Measurements from ENCODE around the gene UBE3D.

Gene UBE3D

GRCh38 chr6:82959385-82959941 lies 106.2 kb downstream of the UBE3D start:
- H3K36me3 ChIP-seq (ENCODE audit: control insufficient read depth in 2 of 2, insufficient read depth in 1 of 2, low read length in 2 of 2) = peaks cover 0 to 16% of the 10 kb centered on the region in 2 experiments; a peak in 1 of 3 replicates
- H3K4me1 ChIP-seq (ENCODE audit: control insufficient read depth, insufficient read depth, low read length) = no peaks in the 10 kb centered on the region
- CTCF ChIA-PET = interaction anchor here (1.0 to 1.1 kb wide), 2 partner anchors 96 to 98 kb away, joined by 4 to 6 read pairs; no protein-coding TSS in a partner anchor
- POLR2A ChIA-PET = no interaction called here
- no peak overlapping the region for H3K4me3 ChIP-seq (ENCODE audit: low read depth, low read length)
- no peaks in the 10 kb centered on the region for H3K9me3 ChIP-seq (ENCODE audit: control insufficient read depth, insufficient read depth, low read depth, low read length)
- no peak for TF ChIP-seq ZNF169 (tag by site-specific recombination; IDR thresholded peaks at IDR 0.05)
- TF ChIP-seq IKZF3 (tag by site-specific recombination; IDR thresholded peaks at IDR 0.05) = no peak
- no peak for TF ChIP-seq ZNF585B (tag by site-specific recombination; IDR thresholded peaks at IDR 0.05)
- TF ChIP-seq ZNF350 (tag by site-specific recombination; IDR thresholded peaks at IDR 0.05) = no peak
- TF ChIP-seq, protein P1, sequence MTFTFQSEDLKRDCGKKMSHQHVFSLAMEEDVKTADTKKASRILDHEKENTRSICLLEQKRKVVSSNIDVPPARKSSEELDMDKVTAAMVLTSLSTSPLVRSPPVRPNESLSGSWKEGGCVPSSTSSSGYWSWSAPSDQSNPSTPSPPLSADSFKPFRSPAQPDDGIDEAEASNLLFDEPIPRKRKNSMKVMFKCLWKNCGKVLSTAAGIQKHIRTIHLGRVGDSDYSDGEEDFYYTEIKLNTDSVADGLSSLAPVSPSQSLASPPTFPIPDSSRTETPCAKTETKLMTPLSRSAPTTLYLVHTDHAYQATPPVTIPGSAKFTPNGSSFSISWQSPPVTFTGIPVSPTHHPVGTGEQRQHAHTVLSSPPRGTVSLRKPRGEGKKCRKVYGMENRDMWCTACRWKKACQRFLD (tag by site-specific recombination; IDR thresholded peaks at IDR 0.05) = no peak
- no peak overlapping the region for H3K27ac ChIP-seq (ENCODE audit: extremely low read depth, low read depth, low read length)

GRCh38 chr6:82958551-82958950 lies 107.1 kb downstream of the UBE3D start:
- no peaks in the 10 kb centered on the region for H3K4me1 ChIP-seq (ENCODE audit: control insufficient read depth, insufficient read depth, low read length)
- ChIA-PET POLR2A (no interaction called here), CTCF (no interaction called here)
- TF ChIP-seq ZFP41 (tag by site-specific recombination; IDR thresholded peaks at IDR 0.05; ENCODE audit: borderline replicate concordance) (no peak), ZNF223 (tag by site-specific recombination; IDR thresholded peaks at IDR 0.05) (no peak), ZNF561 (tag by site-specific recombination; IDR thresholded peaks at IDR 0.05; ENCODE audit: borderline replicate concordance) (no peak), ZNF354C (tag by site-specific recombination; IDR thresholded peaks at IDR 0.05; ENCODE audit: borderline replicate concordance, low read depth) (no peak), KLF16 (tag by site-specific recombination; IDR thresholded peaks at IDR 0.05) (no peak), ZBTB8A (tag by site-specific recombination; IDR thresholded peaks at IDR 0.05) (no peak)
- H3K36me3 ChIP-seq (ENCODE audit: control insufficient read depth in 2 of 2, insufficient read depth in 1 of 2, low read length in 2 of 2) = peaks cover 0 to 19% of the 10 kb centered on the region in 2 experiments; a peak in 1 of 3 replicates
- no peaks in the 10 kb centered on the region for H3K9me3 ChIP-seq (ENCODE audit: control insufficient read depth, insufficient read depth, low read depth, low read length)
- H3K4me3 ChIP-seq (ENCODE audit: low read depth, low read length) = no peak overlapping the region
- H3K27ac ChIP-seq (ENCODE audit: extremely low read depth, low read depth, low read length) = no peak overlapping the region

DNA sequence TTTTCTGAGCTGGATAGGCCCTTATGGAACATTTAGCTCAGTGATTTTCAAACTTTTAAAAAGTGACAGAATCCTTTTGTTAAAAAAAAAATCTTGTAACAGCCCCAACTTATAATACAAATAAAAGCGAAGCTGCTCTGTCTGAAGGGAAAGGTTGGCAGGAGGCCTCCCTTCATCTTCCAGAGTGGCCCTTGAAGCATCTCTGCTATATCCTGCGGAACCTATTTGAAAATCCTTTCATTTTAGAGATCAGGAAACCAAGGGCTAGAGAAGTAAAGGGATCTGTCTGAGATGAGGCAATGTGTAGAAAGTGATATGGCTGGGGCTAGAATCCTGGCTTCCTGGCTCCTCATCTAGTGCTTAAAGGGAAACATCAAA lies 107.8 kb downstream of the UBE3D start:
- Histone ChIP-seq H3K9me3 (ENCODE audit: control insufficient read depth, insufficient read depth, low read depth, low read length) (no peaks in the 10 kb centered on the region), H3K4me1 (ENCODE audit: control insufficient read depth, insufficient read depth, low read length) (no peaks in the 10 kb centered on the region), H3K27ac (ENCODE audit: extremely low read depth, low read depth, low read length) (no peak overlapping the region), H3K4me3 (ENCODE audit: low read depth, low read length) (no peak overlapping the region), H3K36me3 (ENCODE audit: control insufficient read depth in 2 of 2, insufficient read depth in 1 of 2, low read length in 2 of 2) (peaks cover 0 to 25% of the 10 kb centered on the region in 2 experiments; a peak in 1 of 3 replicates)
- TF ChIP-seq, protein P2, sequence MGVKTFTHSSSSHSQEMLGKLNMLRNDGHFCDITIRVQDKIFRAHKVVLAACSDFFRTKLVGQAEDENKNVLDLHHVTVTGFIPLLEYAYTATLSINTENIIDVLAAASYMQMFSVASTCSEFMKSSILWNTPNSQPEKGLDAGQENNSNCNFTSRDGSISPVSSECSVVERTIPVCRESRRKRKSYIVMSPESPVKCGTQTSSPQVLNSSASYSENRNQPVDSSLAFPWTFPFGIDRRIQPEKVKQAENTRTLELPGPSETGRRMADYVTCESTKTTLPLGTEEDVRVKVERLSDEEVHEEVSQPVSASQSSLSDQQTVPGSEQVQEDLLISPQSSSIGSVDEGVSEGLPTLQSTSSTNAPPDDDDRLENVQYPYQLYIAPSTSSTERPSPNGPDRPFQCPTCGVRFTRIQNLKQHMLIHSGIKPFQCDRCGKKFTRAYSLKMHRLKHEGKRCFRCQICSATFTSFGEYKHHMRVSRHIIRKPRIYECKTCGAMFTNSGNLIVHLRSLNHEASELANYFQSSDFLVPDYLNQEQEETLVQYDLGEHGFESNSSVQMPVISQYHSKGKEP (tag by site-specific recombination; IDR thresholded peaks at IDR 0.05) = no peak
- TF ChIP-seq ZNF76 (tag by site-specific recombination; IDR thresholded peaks at IDR 0.05; ENCODE audit: borderline replicate concordance, low read depth) (no peak), ZNF544 (tag by site-specific recombination; IDR thresholded peaks at IDR 0.05) (no peak), ZNF138 (tag by site-specific recombination; IDR thresholded peaks at IDR 0.05; ENCODE audit: borderline replicate concordance) (no peak), ZSCAN30 (tag by site-specific recombination; IDR thresholded peaks at IDR 0.05) (no peak)
- ChIA-PET POLR2A (no interaction called here), CTCF (interaction anchor here (0.6 kb wide), 1 partner anchor 100 kb away, joined by 3 read pairs; no protein-coding TSS in a partner anchor)

All from HEK293 (cell line).